GM23248 (cell line): Measurements from ENCODE around the gene TPTE2. TPM values are rescaled to one million over a fixed set of nuclear protein-coding genes. Genes with fewer than 3 reads are reported as not detected.
"Not testable (repeated sequence)": the region's sequence is repeated elsewhere in the genome, so short reads cannot be mapped to it uniquely, and the experiment has no call there.

Source experiments
- DNase-seq: peaks from one replicate; pipeline ENCODE4 v3.0.0-alpha.2; 2015
- H2AFZ ChIP-seq: fragments of 200-600 bp; sonication (generic); 2 replicates; pipeline ENCODE4 v1.6.1; 2016; ENCODE audit warnings: antibody characterized with exemption
- H3F3A ChIP-seq: fragments of 200-600 bp; sonication (generic); 2 replicates; pipeline ENCODE4 v1.6.1; 2016; ENCODE audit warnings: mild to moderate bottlenecking, antibody characterized with exemption, mixed run types; ENCODE audit not compliant: insufficient read depth
- H3K27ac ChIP-seq: fragments of 200-600 bp; sonication (generic); 2 replicates; pipeline ENCODE4 v1.5.1; 2016; ENCODE audit warnings: mild to moderate bottlenecking
- H3K27me3 ChIP-seq: fragments of 200-600 bp; sonication (generic); replicated peaks from 2 replicates; pipeline ENCODE4 v1.6.1; 2016; ENCODE audit warnings: mild to moderate bottlenecking; ENCODE audit not compliant: insufficient read depth
- H3K36me3 ChIP-seq: fragments of 200-600 bp; sonication (generic); 2 replicates; pipeline ENCODE4 v1.6.1; 2016; ENCODE audit warnings: low read depth, mild to moderate bottlenecking
- H3K4me1 ChIP-seq: fragments of 200-600 bp; sonication (generic); 2 replicates; pipeline ENCODE4 v1.6.1; 2016; ENCODE audit warnings: mild to moderate bottlenecking; ENCODE audit not compliant: insufficient read depth
- H3K4me2 ChIP-seq: fragments of 200-600 bp; sonication (generic); one replicate; pipeline ENCODE4 v1.6.1; 2016; ENCODE audit warnings: mild to moderate bottlenecking; ENCODE audit not compliant: unreplicated experiment
- H3K4me3 ChIP-seq: fragments of 200-600 bp; sonication (generic); 2 replicates; pipeline ENCODE4 v1.5.1; 2016; ENCODE audit warnings: mild to moderate bottlenecking
- H3K79me2 ChIP-seq: fragments of 200-600 bp; sonication (generic); 2 replicates; pipeline ENCODE4 v1.6.1; 2016; ENCODE audit warnings: mild to moderate bottlenecking; ENCODE audit not compliant: insufficient read depth
- H3K9ac ChIP-seq: fragments of 200-600 bp; sonication (generic); 2 replicates; pipeline ENCODE4 v1.6.1; 2016; ENCODE audit warnings: mild to moderate bottlenecking
- H3K9me2 ChIP-seq: fragments of 200-600 bp; sonication (generic); 2 replicates; pipeline ENCODE4 v1.6.1; 2016; ENCODE audit warnings: mixed run types, mild to moderate bottlenecking, moderate library complexity; ENCODE audit not compliant: insufficient read depth
- H3K9me3 ChIP-seq: fragments of 200-600 bp; sonication (generic); one replicate; pipeline ENCODE4 v1.6.1; 2017; ENCODE audit warnings: low read depth
- H4K20me1 ChIP-seq: fragments of 200-600 bp; sonication (generic); 2 replicates; pipeline ENCODE4 v1.6.0; 2016; ENCODE audit not compliant: insufficient read depth
- EZH2 ChIP-seq: fragments of 200-600 bp; sonication (generic); IDR thresholded peaks from 2 replicates; pipeline ENCODE4 v1.6.1; 2018; ENCODE audit warnings: antibody characterized with exemption, mild to moderate bottlenecking; ENCODE audit not compliant: insufficient read depth, poor library complexity, severe bottlenecking
- EZH2phosphoT487 ChIP-seq: fragments of 200-600 bp; sonication (generic); IDR thresholded peaks from 2 replicates; pipeline ENCODE4 v1.6.1; 2018; ENCODE audit warnings: antibody characterized with exemption, moderate library complexity, mild to moderate bottlenecking, low read depth; ENCODE audit not compliant: insufficient read depth
- WGBS, 2 experiments: methylation state at CpG; one replicate each; pipeline ENCODE4 v1.1.6; 2015 to 2017; ENCODE audit warnings: low lambda C conversion rate in 2 of 2, low coverage in 1 of 2; ENCODE audit errors: missing lambda C conversion rate in 2 of 2; 5-methylcytosine and 5-hydroxymethylcytosine counted together
- in situ Hi-C: fragments of 300-500 bp; cut with MboI; formaldehyde crosslinking; loops from 2 replicates; pipeline ENCODE4 v1.15.0; 2020
- polyA plus RNA-seq: library from polyadenylated mRNA; unstranded; fragments of >200 nt; fragmentation: Nextera tagmentation; extraction: Ambion mirVana; gene quantifications from 2 replicates; pipeline ENCODE4 v1.2.1, GENCODE V29; 2016
- total RNA-seq: library from RNA; depleted of rRNA; stranded (reverse); fragments of >200 nt; shearing (Covaris generic); gene quantifications from 2 replicates; pipeline ENCODE4 v1.2.3, GENCODE V29; 2014

Gene TPTE2
- total and polyA plus RNA-seq, 2 experiments from 2014 or later, result not detected

DNA sequence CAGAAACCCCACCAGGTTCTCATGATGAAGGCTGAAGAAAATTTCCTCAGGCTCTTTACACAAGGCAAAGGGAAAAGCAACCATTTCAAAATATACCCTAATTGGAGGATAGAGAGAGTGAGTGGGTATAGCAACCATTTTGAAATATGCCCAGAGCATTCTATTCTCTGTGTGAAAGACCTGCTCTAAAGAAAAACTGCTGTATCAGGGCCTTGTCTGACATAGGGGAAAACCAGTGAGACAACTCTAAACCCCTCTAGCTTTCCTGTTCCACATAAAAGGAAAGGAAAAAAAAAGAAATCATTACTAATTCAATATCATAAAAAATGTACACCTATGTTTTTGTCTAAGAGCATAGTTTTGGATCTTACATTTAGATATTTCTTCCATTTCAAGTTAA, 42.3 kb downstream of the TPTE2 start:
- H2AFZ ChIP-seq, result no peak overlapping the region
- no peaks in the 10 kb centered on the region for H3F3A ChIP-seq
- H3K4me3 ChIP-seq, result no peak overlapping the region
- no peaks in the 10 kb centered on the region; the same call in 1 of the 2 replicates for H3K27me3 ChIP-seq
- H3K9me3 ChIP-seq, result no peaks in the 10 kb centered on the region
- H3K79me2 ChIP-seq, result no peaks in the 10 kb centered on the region
- in situ Hi-C loops, result no loop called here
- TF ChIP-seq EZH2 (no peak), EZH2phosphoT487 (no peak)
- H3K4me1 ChIP-seq, result no peaks in the 10 kb centered on the region
- H3K9ac ChIP-seq, result no peak overlapping the region
- no peaks in the 10 kb centered on the region for H4K20me1 ChIP-seq
- H3K36me3 ChIP-seq, result no peaks in the 10 kb centered on the region
- H3K4me2 ChIP-seq, result no peak overlapping the region
- no peak for DNase-seq
- no peaks in the 10 kb centered on the region for H3K9me2 ChIP-seq
- H3K27ac ChIP-seq, result no peak overlapping the region

GRCh38 chr13:19507623-19508022, 53.7 kb downstream of the TPTE2 start:
- H3K9ac ChIP-seq, in situ Hi-C loops, H3K36me3 ChIP-seq, H3K9me2 ChIP-seq, H3K4me3 ChIP-seq, H3K27ac ChIP-seq, H2AFZ ChIP-seq, H3K9me3 ChIP-seq, DNase-seq, H3K79me2 ChIP-seq, H3F3A ChIP-seq, H3K27me3 ChIP-seq, H3K4me1 ChIP-seq, H3K4me2 ChIP-seq, H4K20me1 ChIP-seq: not testable (repeated sequence)
- 25 to 38% methylated on average over 5 of the region's 5 CpGs for WGBS, 2 experiments

DNA sequence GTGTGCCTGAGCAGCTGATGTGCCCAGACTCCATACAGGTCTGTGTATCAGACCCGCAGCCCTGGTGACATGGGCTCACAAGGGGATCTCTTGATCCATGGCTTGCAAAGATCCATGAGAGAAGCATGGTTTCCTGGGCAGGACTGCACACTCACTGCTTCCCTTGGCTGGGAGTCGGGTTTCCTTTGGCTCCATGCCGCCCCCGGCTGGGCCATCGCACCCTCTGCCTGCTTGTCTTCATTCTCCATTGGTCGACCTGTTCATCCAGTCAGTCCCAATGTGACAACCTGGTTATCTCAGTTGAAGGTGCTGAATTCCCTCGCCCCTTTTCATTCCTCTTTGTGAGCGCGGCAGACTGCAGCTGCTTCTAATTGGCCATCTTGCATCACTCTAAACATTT, 101.2 kb downstream of the TPTE2 start:
- H3K9me2 ChIP-seq, in situ Hi-C loops, H2AFZ ChIP-seq, DNase-seq, H3K27ac ChIP-seq, H3K36me3 ChIP-seq, H3K4me1 ChIP-seq, H3K4me2 ChIP-seq, H3K4me3 ChIP-seq, H3K27me3 ChIP-seq, H3K9me3 ChIP-seq, H4K20me1 ChIP-seq, H3K79me2 ChIP-seq, H3F3A ChIP-seq, H3K9ac ChIP-seq: not testable (repeated sequence)
- 35 to 37% methylated on average over 9 of the region's 9 CpGs for WGBS, 2 experiments

- DNase-seq, result peak; percentile 45
- not testable (repeated sequence) for H3K79me2 ChIP-seq
- 23 to 32% methylated on average over 2 of the region's 2 CpGs for WGBS, 2 experiments
These were observed 122.2 kb downstream of the TPTE2 start for GRCh38 chr13:19439056-19439686.

GRCh38 chr13:19437780-19438179, 123.6 kb downstream of the TPTE2 start:
- H3K4me2 ChIP-seq, in situ Hi-C loops, H2AFZ ChIP-seq, H3K27me3 ChIP-seq, DNase-seq, H3K9ac ChIP-seq, H3K79me2 ChIP-seq, H3K9me3 ChIP-seq, H3K4me3 ChIP-seq, H3K9me2 ChIP-seq, H3F3A ChIP-seq, H3K36me3 ChIP-seq, H3K27ac ChIP-seq, H3K4me1 ChIP-seq, H4K20me1 ChIP-seq: not testable (repeated sequence)
- WGBS, 2 experiments, result 27 to 40% methylated on average over 6 of the region's 6 CpGs

More at GRCh38 chr13:19439056-19439686, 122.2 kb downstream of the TPTE2 start:
- H4K20me1 ChIP-seq, H3K27ac ChIP-seq, H3K9me2 ChIP-seq, H2AFZ ChIP-seq, H3K36me3 ChIP-seq, in situ Hi-C loops, H3K27me3 ChIP-seq, H3K4me2 ChIP-seq, H3F3A ChIP-seq, H3K9me3 ChIP-seq, H3K4me1 ChIP-seq, H3K9ac ChIP-seq, H3K4me3 ChIP-seq: not testable (repeated sequence)

DNA sequence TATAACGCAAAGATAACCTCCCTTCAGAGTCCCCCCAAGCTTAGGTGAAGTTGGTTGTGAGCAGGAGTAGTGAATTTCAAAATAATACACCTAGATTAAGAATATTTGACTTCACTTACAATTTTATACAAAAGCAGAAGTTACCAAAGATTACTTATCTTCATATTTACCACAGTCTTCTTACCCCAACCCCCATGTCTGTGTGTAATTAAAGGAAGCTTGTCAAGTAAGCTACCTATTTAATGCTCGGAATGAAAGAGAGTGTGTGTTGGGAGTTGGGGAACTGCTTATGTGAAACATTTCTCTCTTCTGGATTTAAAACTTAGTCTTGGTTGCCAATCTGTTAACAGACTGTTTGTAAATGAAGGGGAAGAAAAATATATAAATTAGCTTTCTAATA, 139.1 kb downstream of the TPTE2 start:
- H3K4me3 ChIP-seq, H3K9ac ChIP-seq, H3K4me1 ChIP-seq, H3K36me3 ChIP-seq, H3K4me2 ChIP-seq, H3F3A ChIP-seq, H3K27me3 ChIP-seq, H3K27ac ChIP-seq, H4K20me1 ChIP-seq, in situ Hi-C loops, H3K79me2 ChIP-seq, DNase-seq, H3K9me3 ChIP-seq, H3K9me2 ChIP-seq, H2AFZ ChIP-seq: not testable (repeated sequence)
- WGBS, 2 experiments, result 41 to 50% methylated on average over 2 of the region's 2 CpGs

- H3K9ac ChIP-seq, H2AFZ ChIP-seq, H3K4me1 ChIP-seq, H4K20me1 ChIP-seq, H3K27me3 ChIP-seq, H3K9me3 ChIP-seq, H3K36me3 ChIP-seq, H3F3A ChIP-seq, H3K4me3 ChIP-seq, in situ Hi-C loops, DNase-seq, H3K79me2 ChIP-seq, H3K4me2 ChIP-seq, H3K27ac ChIP-seq, H3K9me2 ChIP-seq: not testable (repeated sequence)
- WGBS, 2 experiments, result 25 to 60% methylated on average over 1 to 2 of the region's 4 CpGs
These were observed 148.8 kb downstream of the TPTE2 start for GRCh38 chr13:19412494-19412893.
